Spleen (tissue), 7 donors: ENCODE results near the gene LSM8.

Source experiments
- CTCF ChIP-seq, 11 experiments: fragments of 200-600 bp in 7 of 11; fragments of 450-650 bp in 4 of 11; sonication (generic) in 4 of 11; IDR thresholded peaks in 8 of 11; conservative IDR thresholded peaks in 3 of 11; 1 replicate in 7 of 11; 2 replicates in 4 of 11; pipeline versions ENCODE4 v1.4.0 to v1.8.0; 2016 to 2021; ENCODE audit warnings: antibody characterized with exemption in 11 of 11, inconsistent platforms in 4 of 11, mild to moderate bottlenecking in 1 of 11
- POLR2A ChIP-seq, 3 donors: fragments of 450-650 bp; IDR thresholded peaks; one replicate each; pipeline ENCODE4 v1.5.1; 2017; ENCODE audit warnings: antibody characterized with exemption in 3 of 3, mild to moderate bottlenecking in 1 of 3
- POLR2AphosphoS5 ChIP-seq, 3 donors: sonication (generic); formaldehyde crosslinking; IDR thresholded peaks; one replicate each; pipeline ENCODE4 v1.5.1; 2017; ENCODE audit warnings: antibody characterized with exemption in 3 of 3
- donor health status: DM: no; HTN: no; CAD: no; lungs with moderate emphysema.
- donor health status: DM: no; HTN: no; CAD: no.
- donor health status: DM: no; HTN: no; CAD: no.

DNA sequence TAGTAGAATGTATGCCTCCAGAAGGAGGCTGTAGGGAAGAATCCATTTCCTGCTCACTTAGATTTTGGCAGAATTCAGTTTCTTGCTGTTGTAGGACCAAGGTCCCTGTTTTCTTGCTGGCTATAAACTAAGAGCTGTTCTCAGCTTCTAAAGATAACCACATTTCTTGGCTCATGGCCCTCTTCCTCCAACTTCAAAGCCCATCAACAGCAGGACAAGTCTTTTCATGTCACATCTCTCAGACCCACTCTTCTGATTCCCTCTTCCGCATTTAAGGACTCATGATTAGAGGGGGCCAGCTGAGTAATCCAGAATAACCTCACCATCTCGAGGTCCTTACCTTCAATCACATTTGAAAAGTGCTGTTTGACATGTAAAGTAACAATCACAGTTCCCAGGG, 8.2 kb upstream of the LSM8 start:
- TF ChIP-seq POLR2A (IDR thresholded peaks at IDR 0.05) (no peak), CTCF (IDR thresholded peaks at IDR 0.05 in 8 of 11, conservative IDR thresholded peaks at IDR 0.05 in 3 of 11) (no peak), POLR2AphosphoS5 (IDR thresholded peaks at IDR 0.05) (no peak)
